Stimulated activated CD8-positive, alpha-beta memory T cell treated with anti-CD3 and anti-CD28 coated beads, Interleukin-4, amount 100 ng/mL, for 1 hour (primary cell): Measurements from ENCODE around the gene TEKT2.
A peak's percentile ranks its signal among the peaks of the same experiment; 100 is the strongest.

Source experiments
- DNase-seq, 2 donors: peaks; one replicate each; pipeline ENCODE4 v3.0.0-alpha.2; 2020; ENCODE audit warnings: low read depth in 2 of 2, low spot score in 1 of 2

TEKT2 gene

DNA sequence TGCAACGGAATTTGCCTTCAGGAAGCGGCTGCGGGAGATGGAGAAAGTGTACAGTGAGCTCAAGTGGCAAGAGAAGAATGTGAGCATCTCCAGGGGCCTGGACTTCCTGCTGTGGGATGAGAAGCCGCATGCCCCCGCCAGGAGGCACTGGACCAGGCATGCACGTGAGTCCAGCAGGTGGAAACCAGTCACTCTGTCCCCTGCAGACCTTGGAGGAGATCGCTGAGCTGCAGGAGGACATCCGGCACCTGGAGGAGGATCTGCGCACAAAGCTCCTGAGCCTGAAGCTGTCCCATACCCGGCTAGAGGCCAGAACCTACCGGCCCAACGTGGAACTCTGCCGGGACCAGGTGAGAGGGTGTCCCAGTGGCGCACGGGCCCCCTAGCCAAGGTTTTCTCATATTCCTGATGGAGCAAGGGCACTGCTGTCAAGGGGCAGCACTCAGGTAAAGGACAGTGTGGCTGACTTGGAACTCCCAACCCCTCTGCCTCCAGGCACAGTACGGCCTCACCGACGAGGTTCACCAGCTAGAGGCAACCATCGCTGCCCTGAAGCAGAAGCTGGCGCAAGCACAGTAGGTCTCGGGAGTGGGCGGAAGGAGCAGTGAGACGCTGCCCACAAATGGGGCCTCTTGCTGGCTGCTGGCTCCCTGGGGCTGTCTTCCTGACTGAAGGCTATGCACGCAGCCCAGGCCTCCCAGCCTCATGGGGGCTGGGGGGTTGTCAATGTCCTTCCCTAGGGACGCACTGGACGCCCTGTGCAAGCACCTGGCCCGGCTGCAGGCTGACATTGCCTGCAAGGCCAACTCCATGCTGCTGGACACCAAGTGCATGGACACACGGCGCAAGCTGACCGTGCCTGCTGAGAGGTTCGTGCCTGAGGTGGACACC is 3.6 kb downstream of the TEKT2 start:
- DNase-seq = no peak

DNA sequence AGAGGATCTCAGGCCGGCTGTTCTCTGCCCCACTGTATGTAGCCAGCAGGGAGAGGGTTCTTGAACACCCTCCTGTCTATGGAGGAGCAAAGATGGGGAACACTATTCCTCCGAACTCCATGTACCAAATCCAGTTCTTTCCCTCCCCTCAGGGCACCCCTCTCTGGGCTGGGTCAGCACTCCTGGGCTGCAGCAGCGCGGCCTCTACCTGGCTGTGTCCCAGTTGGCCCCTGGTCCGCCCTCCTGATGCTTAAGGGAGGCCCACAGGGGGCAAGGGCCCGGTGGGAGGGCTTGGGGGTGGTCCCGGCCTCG is 4.3 kb downstream of the TEKT2 start:
- no peak for DNase-seq

DNA sequence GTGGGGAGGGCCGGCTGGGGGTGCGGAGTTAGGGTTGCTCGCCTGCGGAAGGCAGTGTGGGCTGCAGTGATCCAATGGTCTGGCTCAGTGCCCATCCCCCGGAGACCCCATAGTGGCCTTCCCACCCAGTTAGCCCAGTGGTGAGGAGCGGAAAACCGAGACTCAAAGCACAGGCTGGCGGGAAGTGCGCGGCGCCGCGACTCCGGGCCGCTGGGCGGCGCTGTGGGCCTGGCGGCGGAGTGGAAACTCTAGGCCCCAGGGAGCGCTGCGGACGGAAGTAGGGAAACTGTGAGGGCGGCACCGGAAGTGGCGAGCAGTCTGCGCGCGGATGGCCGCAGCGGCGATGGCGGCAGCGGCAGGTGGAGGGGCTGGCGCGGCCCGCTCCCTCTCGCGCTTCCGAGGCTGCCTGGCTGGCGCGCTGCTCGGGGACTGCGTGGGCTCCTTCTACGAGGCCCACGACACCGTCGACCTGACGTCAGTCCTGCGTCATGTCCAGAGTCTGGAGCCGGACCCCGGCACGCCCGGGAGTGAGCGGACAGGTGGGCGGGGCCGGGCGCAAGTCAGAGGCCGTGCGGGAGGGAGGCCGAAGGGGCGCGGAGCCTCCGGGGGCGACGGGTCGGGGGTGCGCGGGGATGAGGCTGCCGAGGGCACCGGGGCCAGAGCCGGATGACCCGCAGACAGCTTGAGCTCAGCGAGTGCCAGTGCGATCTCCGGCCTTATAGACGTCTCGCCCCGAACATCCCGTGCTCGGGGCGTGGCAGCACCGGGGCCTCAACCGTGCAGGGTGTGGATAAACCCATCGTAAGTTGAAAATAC is 4.9 kb downstream of the TEKT2 start, which contains the start of gene ADPRS:
TSS of gene ADPRS (plus strand) at position 316 of the 816 bp plus-strand sequence. CDS start at position 329, 13 bp downstream.
- DNase-seq = peak; percentile 78 to 81

DNA sequence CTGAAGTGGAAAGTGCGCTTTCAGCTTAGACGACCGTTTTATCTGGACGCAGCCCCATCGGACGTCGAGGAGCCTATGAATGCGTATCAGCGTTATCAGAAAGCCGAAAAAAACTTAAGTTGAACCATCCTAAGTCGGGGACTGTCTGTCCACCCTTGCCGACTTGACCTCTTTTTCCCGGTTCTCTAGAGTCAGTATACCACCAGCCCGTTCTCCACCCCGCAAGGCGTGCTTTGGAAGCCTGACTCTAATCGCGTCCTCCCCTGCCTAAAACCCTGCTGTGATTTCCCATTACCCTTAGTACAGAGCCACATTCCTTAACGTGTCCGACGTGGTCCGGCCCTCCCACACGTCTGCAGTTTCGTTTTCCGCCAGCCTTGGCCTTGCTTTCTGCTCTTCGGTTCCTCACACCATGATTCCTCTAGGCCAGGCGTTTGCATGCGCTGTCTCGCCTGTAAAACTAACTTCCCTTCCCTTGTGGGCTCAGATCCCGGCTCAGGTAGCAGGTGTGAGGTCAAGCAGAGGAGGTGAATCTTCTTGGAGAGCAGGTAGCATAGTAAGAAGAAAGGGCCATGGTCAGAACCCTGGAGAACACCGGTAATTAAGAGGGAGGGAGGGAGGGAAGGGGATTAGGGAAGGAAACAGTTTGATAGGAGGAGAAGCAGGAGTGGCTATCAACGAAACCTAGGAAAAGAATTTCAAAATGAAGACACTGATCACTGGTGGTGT is 5.7 kb downstream of the TEKT2 start:
- no peak for DNase-seq

DNA sequence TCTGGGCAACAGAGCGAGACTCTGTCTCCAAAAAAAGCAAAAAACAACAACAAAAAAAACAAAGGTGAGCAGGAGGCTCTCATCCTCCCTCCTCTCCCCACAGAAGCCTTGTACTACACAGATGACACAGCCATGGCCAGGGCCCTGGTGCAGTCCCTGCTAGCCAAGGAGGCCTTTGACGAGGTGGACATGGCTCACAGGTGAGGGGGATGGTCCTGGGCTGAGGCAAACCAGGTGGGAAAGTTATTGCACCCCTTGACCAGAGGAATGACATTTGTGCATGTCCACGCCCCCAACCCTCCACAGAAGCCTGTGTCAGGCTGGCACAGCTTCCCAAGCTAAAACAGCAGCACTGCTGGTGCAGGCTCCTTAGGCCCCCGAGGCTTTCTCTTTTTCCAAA is 7.2 kb downstream of the TEKT2 start:
- DNase-seq = no peak

DNA sequence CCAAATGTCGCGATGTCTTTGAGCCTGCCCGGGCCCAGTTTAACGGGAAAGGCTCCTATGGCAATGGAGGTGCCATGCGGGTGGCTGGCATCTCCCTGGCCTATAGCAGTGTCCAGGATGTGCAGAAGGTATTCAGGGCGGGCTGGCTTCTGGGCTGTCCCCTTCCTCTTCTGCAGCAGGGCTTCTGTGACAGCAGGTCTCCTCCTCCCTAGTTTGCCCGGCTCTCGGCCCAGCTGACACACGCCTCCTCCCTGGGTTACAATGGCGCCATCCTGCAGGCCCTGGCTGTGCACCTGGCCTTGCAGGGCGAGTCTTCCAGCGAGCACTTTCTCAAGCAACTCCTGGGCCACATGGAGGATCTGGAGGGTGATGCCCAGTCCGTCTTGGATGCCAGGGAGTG is 7.8 kb downstream of the TEKT2 start:
- no peak for DNase-seq

DNA sequence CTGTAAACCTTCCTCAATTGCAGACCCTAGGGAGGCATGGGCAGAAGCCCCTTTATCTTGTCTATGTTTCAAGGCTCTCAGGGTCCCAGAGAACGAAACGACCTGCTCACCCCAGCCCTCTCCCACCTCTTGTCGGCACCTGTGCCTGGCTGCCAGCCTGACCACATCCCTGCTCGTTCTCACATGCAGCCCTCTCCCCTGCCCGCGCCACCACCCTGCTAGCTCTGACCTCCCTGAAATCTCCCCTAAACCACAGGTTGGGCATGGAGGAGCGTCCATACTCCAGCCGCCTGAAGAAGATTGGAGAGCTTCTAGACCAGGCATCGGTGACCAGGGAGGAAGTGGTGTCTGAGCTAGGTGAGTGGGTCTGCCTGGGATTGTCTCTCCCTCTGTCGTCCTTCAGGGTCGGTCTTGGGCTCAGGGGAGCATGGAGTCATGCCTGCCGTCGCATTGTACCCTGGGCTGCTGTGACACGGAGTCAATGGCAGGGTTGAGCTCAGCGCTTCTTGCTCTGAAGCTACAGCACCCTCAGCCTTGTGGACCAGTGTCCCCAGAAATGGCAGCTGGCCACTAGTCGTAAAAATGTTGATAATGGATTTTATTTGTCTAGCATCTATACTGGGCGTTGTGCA is 8.4 kb downstream of the TEKT2 start:
- DNase-seq = no peak

DNA sequence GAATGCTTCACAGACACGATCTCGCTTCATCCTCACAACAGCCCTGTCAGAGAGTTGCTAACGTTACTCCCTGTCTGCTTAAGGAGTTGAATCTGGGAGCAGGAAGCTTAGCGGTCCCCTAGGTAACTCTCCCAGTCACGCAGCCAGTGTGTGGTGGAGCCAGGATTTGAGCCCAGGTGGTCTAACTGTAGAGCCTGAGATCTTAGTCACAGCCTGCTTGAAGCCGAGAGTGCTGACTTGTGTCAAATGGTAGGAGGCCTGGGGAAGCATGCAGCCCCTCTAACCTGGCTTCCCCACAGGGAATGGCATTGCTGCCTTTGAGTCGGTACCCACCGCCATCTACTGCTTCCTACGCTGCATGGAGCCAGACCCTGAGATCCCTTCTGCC is 8.9 kb downstream of the TEKT2 start:
- no peak for DNase-seq

DNA sequence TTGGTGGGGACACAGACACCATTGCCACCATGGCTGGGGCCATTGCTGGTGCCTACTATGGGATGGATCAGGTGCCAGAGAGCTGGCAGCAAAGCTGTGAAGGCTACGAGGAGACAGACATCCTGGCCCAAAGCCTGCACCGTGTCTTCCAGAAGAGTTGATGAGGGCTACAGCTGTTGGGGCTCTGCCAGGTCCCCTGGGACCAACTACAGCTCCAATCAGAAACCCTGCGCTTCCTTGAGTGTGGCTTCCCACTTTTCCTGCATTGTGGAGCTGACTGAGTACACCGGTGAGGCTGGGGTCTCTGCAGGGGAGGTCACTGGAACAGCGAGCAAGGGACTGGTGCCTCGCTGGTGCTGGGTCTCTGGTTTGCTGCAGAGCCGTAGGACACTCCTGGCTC is 9.3 kb downstream of the TEKT2 start:
- no peak for DNase-seq

DNA sequence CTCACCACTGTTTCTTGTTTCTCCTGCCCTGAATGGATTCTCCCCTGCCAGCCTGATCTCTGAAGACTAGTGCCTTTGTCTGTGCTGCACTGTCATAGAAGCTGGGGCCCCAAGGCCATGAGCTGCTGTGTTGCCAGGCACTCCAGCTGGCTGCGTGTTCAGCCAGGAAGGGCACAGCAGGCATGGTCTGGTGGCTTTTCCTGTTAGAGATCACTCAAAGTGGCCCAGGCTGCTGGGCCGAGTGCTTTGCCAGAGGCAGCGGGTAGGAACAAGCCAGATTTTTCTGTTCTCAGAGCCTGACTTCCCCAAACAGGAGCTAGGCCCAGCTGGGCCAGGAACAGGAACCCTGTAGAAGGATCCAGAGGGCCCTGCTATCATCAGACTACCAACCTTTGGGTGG is 10.0 kb downstream of the TEKT2 start:
- DNase-seq = no peak

DNA sequence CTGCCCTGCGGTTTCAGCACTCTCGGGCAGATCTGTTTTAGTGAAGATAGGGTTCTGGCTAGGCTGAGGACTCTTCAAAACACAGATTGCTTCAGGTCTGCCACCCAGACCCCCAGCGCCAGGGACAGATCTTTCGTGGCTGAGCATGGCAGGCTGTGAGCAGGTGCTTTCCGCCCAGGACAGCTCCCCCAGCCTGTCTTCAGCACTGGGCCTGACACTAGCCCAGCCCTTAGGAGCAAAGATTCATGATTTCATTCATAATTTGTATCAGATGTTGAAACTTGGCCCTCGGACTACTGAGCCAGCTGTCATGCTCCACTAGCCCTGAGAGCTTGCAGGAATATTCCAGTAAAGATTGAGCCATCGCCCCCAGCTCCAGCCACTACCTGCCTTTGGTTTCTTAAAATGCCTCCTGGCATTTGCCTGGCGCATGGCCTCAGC is 10.7 kb downstream of the TEKT2 start:
- no peak for DNase-seq

DNA sequence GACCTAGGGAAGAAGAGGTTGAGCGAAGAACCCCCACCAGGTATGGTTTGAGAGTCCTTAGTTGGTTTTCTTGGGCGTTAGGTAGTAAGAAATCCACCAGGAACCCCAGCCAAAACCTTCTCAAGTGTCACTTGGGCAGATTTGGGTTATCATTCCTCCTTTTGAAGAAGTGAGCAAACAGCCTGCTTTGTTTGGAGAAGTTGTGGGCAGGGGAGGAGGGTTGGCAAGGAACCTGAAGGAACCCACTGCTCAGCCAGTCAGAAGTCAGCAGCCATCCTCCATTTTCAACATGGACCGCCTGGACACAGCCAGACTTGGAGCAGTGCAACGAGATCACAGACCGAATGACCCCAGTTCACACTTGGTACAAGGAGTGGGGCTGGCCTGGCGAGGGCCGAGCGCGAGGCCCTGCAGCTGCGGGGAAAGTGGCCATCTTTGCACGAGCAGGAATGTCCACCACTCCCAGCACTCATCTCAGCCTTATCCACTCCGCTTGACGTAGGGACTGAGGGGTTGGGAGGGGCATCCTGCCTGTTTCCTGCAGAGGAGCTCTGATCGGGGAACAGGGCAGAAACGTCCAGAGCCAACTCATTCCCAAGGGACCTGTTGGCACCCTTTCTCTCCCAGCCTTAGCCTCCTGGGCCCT is 12.0 kb downstream of the TEKT2 start:
- no peak for DNase-seq

DNA sequence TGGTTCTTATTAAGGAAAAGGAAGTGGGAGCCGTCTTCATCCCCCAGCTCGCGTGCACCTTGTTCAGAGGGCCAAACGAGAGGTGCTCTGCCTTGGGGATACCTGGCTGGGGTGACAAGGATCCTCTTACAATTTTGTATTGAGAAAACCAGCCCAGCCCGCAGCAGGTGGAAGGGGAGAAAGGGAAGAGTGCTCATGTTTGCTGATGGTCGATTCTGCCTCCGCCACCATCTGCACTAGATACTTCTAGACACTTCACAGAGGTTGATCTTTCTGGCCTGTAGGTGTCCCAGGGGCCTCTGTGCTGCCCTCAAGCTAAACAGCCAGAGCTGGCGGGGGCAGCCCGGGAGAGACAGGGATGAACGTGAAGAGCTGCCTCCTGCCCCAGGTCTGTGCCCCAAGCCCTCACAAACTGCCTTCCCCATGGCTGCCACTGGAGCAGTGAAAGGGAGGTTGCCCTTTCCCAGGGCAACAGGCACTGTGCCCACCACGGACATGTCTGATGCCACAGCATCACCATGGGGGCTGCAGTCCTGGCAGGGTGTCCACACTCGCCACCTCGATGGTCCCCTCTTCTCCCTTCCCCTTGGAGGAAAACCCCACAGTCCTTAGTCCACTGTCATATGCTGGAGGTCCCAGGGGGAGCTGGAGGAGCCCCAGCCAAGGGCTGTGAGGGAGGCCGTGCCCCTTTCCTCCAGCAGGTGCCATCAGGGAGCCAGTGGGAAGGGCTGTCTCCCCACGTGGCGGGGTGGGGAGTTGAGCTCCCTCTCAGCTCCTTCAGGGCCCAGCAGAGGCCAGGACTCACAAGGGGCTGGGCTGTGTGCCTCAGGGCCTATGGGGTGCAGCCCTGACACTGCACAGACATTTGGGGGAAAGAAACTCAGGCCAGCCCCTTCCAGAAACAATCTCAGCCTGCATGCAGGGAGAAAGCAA is 12.9 kb downstream of the TEKT2 start:
- DNase-seq = no peak

DNA sequence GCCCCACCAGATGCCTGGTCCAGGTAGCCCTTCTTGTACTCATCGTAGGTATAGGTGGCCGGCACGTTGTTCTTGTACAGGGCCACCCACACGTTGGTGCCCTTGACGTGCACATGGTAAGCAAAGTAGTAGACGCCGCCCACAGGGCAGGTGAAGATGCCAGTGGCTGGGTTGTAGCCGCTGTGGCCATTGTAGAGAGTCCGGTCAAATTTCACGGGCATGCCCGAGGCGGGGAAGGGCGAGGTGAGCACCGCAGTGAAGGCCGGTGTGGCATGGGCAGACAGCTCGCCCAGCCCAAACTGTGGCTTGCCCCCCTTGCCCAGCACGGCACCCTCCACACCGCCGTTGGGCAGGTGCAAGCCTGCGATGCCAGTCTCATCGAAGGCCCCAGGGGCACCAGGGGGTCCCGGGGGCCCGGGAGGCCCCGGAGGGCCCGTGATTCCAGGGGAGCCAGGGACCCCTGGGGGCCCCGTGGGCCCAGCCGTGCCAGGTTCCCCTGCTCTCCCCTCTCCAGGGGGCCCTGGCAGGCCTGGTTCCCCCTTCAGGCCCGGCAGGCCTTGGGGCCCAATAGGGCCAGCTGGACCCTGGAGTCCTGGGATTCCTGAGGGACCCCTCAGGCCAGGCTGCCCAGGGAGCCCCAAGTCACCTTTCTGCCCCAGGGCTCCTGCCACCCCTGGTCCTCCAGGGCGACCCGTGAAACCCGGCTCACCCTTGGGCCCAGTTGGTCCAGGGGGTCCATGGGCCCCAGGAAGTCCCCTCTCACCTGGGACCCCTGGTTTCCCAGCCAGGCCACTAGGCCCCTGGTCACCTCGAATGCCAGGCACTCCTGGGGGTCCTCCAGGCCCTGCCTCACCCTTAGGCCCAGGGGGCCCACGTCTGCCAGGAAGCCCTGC is 14.0 kb downstream of the TEKT2 start:
- DNase-seq = no peak

DNA sequence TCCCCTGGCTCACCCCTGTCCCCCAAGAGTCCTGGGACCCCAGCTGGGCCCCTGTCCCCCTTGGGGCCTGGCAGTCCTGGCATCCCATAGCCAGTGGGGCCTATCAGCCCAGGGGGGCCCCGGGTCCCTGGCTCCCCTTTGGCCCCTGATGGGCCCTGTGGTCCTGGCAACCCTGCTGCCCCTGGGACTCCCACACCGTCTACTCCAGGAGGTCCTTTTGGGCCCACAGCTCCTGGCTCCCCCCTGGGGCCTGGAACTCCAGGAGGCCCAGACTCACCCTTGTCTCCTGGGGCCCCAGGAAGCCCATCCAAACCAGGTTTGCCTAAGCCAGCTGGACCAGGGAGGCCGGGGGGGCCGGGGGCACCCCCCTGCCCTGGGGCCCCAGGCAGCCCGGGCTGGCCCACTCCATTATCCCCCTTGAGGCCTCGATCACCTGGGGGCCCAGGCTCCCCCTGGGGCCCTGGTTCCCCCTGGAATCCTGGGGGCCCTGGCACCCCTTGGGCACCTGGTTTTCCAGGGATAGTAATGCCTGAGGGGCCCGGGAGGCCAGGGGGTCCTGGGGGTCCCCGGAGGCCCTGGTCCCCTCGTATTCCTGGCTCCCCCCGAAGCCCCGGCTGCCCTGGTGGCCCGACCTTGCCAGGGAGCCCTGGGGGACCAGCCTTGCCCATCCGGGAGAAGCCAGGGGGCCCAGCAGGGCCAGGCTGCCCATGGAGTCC is 14.9 kb downstream of the TEKT2 start:
- DNase-seq = no peak

DNA sequence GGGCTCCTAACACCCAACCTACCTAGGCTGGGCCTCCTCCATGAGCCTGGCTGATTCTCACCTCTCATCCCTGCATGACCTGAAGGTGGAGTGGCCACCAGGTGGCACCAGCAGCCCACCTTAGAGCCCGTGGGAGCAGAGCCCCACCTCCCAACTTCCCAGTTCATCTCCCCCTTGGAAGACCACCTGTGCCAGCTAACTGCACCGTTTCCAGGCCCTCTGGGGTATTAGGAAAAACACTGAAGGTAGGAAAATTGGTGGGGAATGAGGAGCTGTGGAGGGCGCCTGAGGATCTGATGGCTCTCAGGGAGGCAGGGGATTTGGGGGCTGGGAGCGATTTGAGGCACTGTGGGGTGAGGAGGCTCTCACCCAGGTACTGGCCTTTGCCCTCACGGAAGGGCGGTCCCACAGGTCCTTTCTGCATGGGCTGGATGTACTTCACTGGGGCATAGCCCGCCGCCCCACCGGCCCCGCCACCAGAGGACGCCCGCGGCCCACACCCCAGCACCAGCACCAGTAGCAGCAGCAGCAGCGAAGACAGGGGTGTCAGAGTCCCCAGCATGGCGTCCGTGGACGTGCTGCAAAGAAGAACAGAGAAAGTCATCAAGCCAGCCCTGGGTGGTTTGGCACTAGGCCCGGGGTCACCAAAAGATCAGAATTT is 15.9 kb downstream of the TEKT2 start:
- DNase-seq = peak; percentile 56 to 62

DNA sequence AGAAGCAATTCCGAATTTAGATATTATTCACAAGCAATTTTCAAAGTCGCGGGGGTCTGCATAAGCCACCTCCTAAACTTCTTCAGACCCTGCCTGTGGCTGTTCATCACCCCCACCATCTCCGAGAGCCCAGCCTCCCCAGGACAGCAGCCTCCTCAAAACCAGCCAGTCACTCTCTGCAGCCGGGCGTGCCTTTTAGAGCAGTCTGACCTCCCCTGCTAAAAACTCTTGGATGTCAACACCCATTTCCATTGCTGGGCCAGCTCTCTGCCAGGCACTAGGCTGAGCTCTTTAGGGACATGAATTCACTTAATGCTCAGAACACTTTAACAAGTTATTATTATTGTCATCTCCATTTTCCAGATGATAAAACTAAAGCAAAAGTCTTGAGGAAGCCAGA is 16.5 kb downstream of the TEKT2 start:
- no peak for DNase-seq
